Measurements from ENCODE around the gene ZMAT5. TPM values are rescaled to one million over a fixed set of nuclear protein-coding genes. Genes with fewer than 3 reads are reported as not detected.
A peak's percentile ranks its signal among the peaks of the same experiment; 100 is the strongest.

Gene ZMAT5
- total RNA-seq, 4 donors from 2014 or later, result 13.3 to 33.8 (median 23.1) TPM

- intact Hi-C loops (cut with DNase I), result no loop called here
Observed at GRCh38 chr22:29732883-29733282, 33.9 kb downstream of the ZMAT5 start.

GRCh38 chr22:29731058-29731850 lies 35.6 kb downstream of the ZMAT5 start:
- peaks cover 0 to 72% (median 39%) of the 10 kb centered on the region in 4 donors for H3K36me3 ChIP-seq
- intact Hi-C loops (cut with DNase I), result no loop called here

More at GRCh38 chr22:29732883-29733282, 33.9 kb downstream of the ZMAT5 start:
- Histone ChIP-seq H3K36me3 (peaks cover 0 to 82% (median 42%) of the 10 kb centered on the region in 4 donors), H3K27ac (replicated peaks in 1 of 4) (no peak overlapping the region), H3K4me3 (no peak overlapping the region), H3K9me3 (no peaks in the 10 kb centered on the region), H3K27me3 (no peaks in the 10 kb centered on the region), H3K4me1 (no peaks in the 10 kb centered on the region)
- 81% methylated on average over 4 of the region's 6 CpGs for WGBS
- no peak for DNase-seq (ENCODE audit: extremely low spot score)
- TF ChIP-seq EP300 (IDR thresholded peaks at IDR 0.05), result no peak
- TF ChIP-seq POLR2A (IDR thresholded peaks at IDR 0.05; ENCODE audit: low read depth), result no peak
- TF ChIP-seq POLR2AphosphoS5 (IDR thresholded peaks at IDR 0.05), result no peak
- no peak for TF ChIP-seq CTCF (IDR thresholded peaks at IDR 0.05)

GRCh38 chr22:29729161-29729560 lies 37.6 kb downstream of the ZMAT5 start:
- intact Hi-C loops (cut with DNase I), result no loop called here
- no peak overlapping the region for H3K27ac ChIP-seq (replicated peaks in 1 of 4)
- H3K4me3 ChIP-seq, result no peak overlapping the region
- 90% methylated on average over 8 of the region's 20 CpGs for WGBS
- peaks cover 0 to 8% (median 3%) of the 10 kb centered on the region in 4 donors for H3K4me1 ChIP-seq
- peaks cover 0 to 51% (median 26%) of the 10 kb centered on the region in 4 donors for H3K36me3 ChIP-seq
- no peak for TF ChIP-seq CTCF (IDR thresholded peaks at IDR 0.05)
- peaks cover 0 to 20% (median 0%) of the 10 kb centered on the region in 4 donors for H3K27me3 ChIP-seq
- H3K9me3 ChIP-seq, result no peaks in the 10 kb centered on the region
- no peak for DNase-seq (ENCODE audit: extremely low spot score)

More at GRCh38 chr22:29731058-29731850, 35.6 kb downstream of the ZMAT5 start:
- no peak overlapping the region for H3K27ac ChIP-seq (replicated peaks in 1 of 4)
- peaks cover 0 to 8% (median 3%) of the 10 kb centered on the region in 4 donors for H3K4me1 ChIP-seq
- DNase-seq (ENCODE audit: extremely low spot score), result no peak
- 89% methylated on average over 16 of the region's 18 CpGs for WGBS
- no peak for TF ChIP-seq EP300 (IDR thresholded peaks at IDR 0.05)
- no peak for TF ChIP-seq POLR2AphosphoS5 (IDR thresholded peaks at IDR 0.05)
- no peak for TF ChIP-seq POLR2A (IDR thresholded peaks at IDR 0.05; ENCODE audit: low read depth)
- TF ChIP-seq CTCF (IDR thresholded peaks at IDR 0.05), result no peak
- peaks cover 0 to 8% (median 0%) of the 10 kb centered on the region in 4 donors for H3K27me3 ChIP-seq
- H3K4me3 ChIP-seq, result no peak overlapping the region
- no peaks in the 10 kb centered on the region for H3K9me3 ChIP-seq

DNA sequence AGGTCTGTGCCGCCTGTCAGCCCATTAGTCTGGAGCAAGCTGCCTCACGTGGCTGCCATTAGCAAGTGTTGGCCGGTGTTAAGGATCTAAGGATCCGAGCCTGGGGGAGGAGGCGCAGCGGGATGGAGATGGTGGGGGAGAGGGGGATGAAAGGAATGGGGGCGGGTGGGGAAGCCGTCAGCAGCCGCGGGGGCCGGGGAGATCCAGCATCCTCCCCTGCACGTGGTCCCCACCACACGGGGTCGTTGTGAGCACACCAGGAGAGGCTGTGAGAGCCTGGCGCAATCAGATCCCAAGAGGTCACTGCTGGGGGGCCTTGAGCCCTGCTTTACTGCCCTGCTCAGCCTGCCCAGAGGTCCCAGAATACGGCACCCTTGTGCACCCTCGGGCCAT lies 39.7 kb downstream of the ZMAT5 start:
- WGBS, result 80% methylated on average over 1 of the region's 17 CpGs

More for the DNA sequence above, 39.7 kb downstream of the ZMAT5 start:
- Histone ChIP-seq H3K36me3 (peaks cover 0 to 33% (median 18%) of the 10 kb centered on the region in 4 donors), H3K9me3 (no peaks in the 10 kb centered on the region), H3K27me3 (peaks cover 0 to 39% (median 1%) of the 10 kb centered on the region in 4 donors), H3K4me1 (peaks cover 0 to 8% (median 3%) of the 10 kb centered on the region in 4 donors), H3K27ac (replicated peaks in 1 of 4) (no peak overlapping the region), H3K4me3 (no peak overlapping the region)
- TF ChIP-seq EP300 (IDR thresholded peaks at IDR 0.05) (no peak), POLR2AphosphoS5 (IDR thresholded peaks at IDR 0.05) (no peak), POLR2A (IDR thresholded peaks at IDR 0.05; ENCODE audit: low read depth) (no peak), CTCF (IDR thresholded peaks at IDR 0.05) (peak in 2 of 3 experiments; percentile 29 to 37)
- no peak for DNase-seq (ENCODE audit: extremely low spot score)
- intact Hi-C loops (cut with DNase I), result no loop called here

All from esophagus muscularis mucosa (tissue), 4 donors.